ENCODE data around the gene CYP1B1. TPM values are rescaled to one million over a fixed set of nuclear protein-coding genes. Genes with fewer than 3 reads are reported as not detected.

CYP1B1 gene
- total and polyA plus RNA-seq, 4 donors: 9.8 to 47.7 (median 31.3) TPM

DNA sequence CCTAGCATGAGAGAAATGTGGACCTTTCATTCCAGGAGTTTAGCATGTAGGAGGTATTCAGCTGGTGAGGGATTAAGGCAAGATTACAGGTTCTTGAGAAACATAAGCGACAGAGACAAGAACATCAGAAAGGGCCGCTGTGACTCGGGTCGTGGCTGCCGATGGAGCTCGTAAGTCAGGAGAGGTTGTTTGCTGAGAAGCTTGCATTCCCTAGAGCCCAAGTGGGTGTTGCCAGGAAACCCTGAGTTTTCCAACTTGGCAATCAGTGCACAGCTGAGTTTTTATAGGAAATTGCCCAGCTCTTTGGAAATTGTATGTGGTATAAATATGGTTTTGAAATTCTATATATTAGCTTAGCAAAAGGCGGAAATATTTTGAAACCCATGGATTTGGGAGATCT, 46.4 kb upstream of the CYP1B1 start:
- Histone ChIP-seq H3K36me3 (ENCODE audit: control insufficient read depth in 4 of 4, insufficient read depth in 4 of 4, low read length in 4 of 4) (no peaks in the 10 kb centered on the region), H3K9ac (ENCODE audit: insufficient read depth in 1 of 2, low read length in 2 of 2) (no peak overlapping the region), H3K4me1 (ENCODE audit: control insufficient read depth in 5 of 5, insufficient read depth in 5 of 5, low read length in 5 of 5) (peaks cover 0 to 7% (median 0%) of the 10 kb centered on the region in 5 donors), H3K27ac (ENCODE audit: low read depth in 1 of 2, low read length in 1 of 2) (no peak overlapping the region), H3K9me3 (ENCODE audit: control insufficient read depth in 4 of 4, insufficient read depth in 3 of 4, low read length in 3 of 4) (peaks cover 0 to 2% (median 0%) of the 10 kb centered on the region in 4 donors), H3K4me3 (no peak overlapping the region), H3K27me3 (ENCODE audit: control insufficient read depth in 3 of 3, insufficient read depth in 3 of 3, low read length in 2 of 3) (no peaks in the 10 kb centered on the region)
- 60 to 77% methylated on average over 7 of the region's 7 CpGs for WGBS, 2 donors
- TF ChIP-seq CTCF (IDR thresholded peaks at IDR 0.05; ENCODE audit: control extremely low read depth, extremely low read depth): no peak
- ATAC-seq (ENCODE audit: insufficient read depth, low FRiP score): no peak
- no peak for DNase-seq

DNA sequence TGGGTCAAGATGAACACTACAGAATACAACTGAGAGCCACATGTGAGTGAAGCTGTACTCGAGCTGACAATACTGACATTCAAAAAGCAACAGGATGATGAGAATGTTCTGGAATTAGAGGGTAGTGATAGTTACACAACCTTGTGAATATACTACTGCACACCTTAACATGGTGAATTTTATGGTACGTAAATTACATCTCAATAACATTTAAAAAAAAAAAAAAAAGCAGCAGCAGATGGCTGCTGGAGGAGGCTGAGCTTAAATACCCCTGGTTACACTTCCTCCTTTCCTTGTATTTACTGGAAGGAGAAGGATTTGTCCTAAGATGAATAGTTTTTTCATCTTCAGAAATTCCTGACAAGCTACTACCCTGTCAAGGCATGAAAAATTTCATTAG, 45.5 kb upstream of the CYP1B1 start:
- no peak for ATAC-seq (ENCODE audit: insufficient read depth, low FRiP score)
- H3K36me3 ChIP-seq (ENCODE audit: control insufficient read depth in 4 of 4, insufficient read depth in 4 of 4, low read length in 4 of 4): no peaks in the 10 kb centered on the region
- no peaks in the 10 kb centered on the region for H3K9me3 ChIP-seq (ENCODE audit: control insufficient read depth in 4 of 4, insufficient read depth in 3 of 4, low read length in 3 of 4)
- H3K27me3 ChIP-seq (ENCODE audit: control insufficient read depth in 3 of 3, insufficient read depth in 3 of 3, low read length in 2 of 3): no peaks in the 10 kb centered on the region
- H3K9ac ChIP-seq (ENCODE audit: insufficient read depth in 1 of 2, low read length in 2 of 2): no peak overlapping the region
- WGBS, 2 donors: 85 to 88% methylated on average over 2 of the region's 2 CpGs
- no peak for DNase-seq
- H3K27ac ChIP-seq (ENCODE audit: low read depth in 1 of 2, low read length in 1 of 2): no peak overlapping the region
- peaks cover 0 to 7% (median 0%) of the 10 kb centered on the region in 5 donors for H3K4me1 ChIP-seq (ENCODE audit: control insufficient read depth in 5 of 5, insufficient read depth in 5 of 5, low read length in 5 of 5)
- no peak overlapping the region for H3K4me3 ChIP-seq
- no peak for TF ChIP-seq CTCF (IDR thresholded peaks at IDR 0.05; ENCODE audit: control extremely low read depth, extremely low read depth)

- peaks cover 0 to 7% (median 0%) of the 10 kb centered on the region in 5 donors for H3K4me1 ChIP-seq (ENCODE audit: control insufficient read depth in 5 of 5, insufficient read depth in 5 of 5, low read length in 5 of 5)
- no peak for TF ChIP-seq CTCF (IDR thresholded peaks at IDR 0.05; ENCODE audit: control extremely low read depth, extremely low read depth)
- WGBS, 2 donors: 79 to 83% methylated on average over 5 of the region's 5 CpGs
- no peaks in the 10 kb centered on the region for H3K27me3 ChIP-seq (ENCODE audit: control insufficient read depth in 3 of 3, insufficient read depth in 3 of 3, low read length in 2 of 3)
- no peaks in the 10 kb centered on the region for H3K9me3 ChIP-seq (ENCODE audit: control insufficient read depth in 4 of 4, insufficient read depth in 3 of 4, low read length in 3 of 4)
- no peak overlapping the region for H3K27ac ChIP-seq (ENCODE audit: low read depth in 1 of 2, low read length in 1 of 2)
- no peak overlapping the region for H3K4me3 ChIP-seq
- H3K9ac ChIP-seq (ENCODE audit: insufficient read depth in 1 of 2, low read length in 2 of 2): no peak overlapping the region
- DNase-seq: no peak
- ATAC-seq (ENCODE audit: insufficient read depth, low FRiP score): no peak
- no peaks in the 10 kb centered on the region for H3K36me3 ChIP-seq (ENCODE audit: control insufficient read depth in 4 of 4, insufficient read depth in 4 of 4, low read length in 4 of 4)
Measured at GRCh38 chr2:38120829-38121228, 44.9 kb upstream of the CYP1B1 start.

DNA sequence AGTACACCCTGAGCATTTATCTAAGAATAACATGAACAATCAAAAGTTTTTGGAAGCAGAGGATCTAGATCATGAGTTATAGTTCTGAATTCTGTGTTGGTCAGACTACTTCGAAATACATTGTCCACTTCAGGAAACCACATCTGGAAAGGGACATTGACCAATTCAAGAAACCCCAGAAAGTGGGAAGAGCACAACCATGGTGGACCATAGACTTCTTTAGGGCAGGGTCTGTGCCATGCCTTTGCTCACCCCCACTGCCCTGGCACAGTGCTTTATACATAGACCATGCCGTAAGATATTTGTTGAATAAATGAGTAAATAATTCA, 44.3 kb upstream of the CYP1B1 start:
- no peaks in the 10 kb centered on the region for H3K9me3 ChIP-seq (ENCODE audit: control insufficient read depth in 4 of 4, insufficient read depth in 3 of 4, low read length in 3 of 4)
- WGBS, 2 donors: 80 to 81% methylated on average over 2 of the region's 2 CpGs
- no peak overlapping the region for H3K27ac ChIP-seq (ENCODE audit: low read depth in 1 of 2, low read length in 1 of 2)
- DNase-seq: no peak
- no peak for ATAC-seq (ENCODE audit: insufficient read depth, low FRiP score)
- H3K36me3 ChIP-seq (ENCODE audit: control insufficient read depth in 4 of 4, insufficient read depth in 4 of 4, low read length in 4 of 4): no peaks in the 10 kb centered on the region
- TF ChIP-seq CTCF (IDR thresholded peaks at IDR 0.05; ENCODE audit: control extremely low read depth, extremely low read depth): no peak
- H3K4me1 ChIP-seq (ENCODE audit: control insufficient read depth in 5 of 5, insufficient read depth in 5 of 5, low read length in 5 of 5): peaks cover 0 to 7% (median 0%) of the 10 kb centered on the region in 5 donors
- no peak overlapping the region for H3K9ac ChIP-seq (ENCODE audit: insufficient read depth in 1 of 2, low read length in 2 of 2)
- H3K27me3 ChIP-seq (ENCODE audit: control insufficient read depth in 3 of 3, insufficient read depth in 3 of 3, low read length in 2 of 3): no peaks in the 10 kb centered on the region
- H3K4me3 ChIP-seq: no peak overlapping the region
